WERI-Rb-1 (cell line): ENCODE measurements around the gene DDR1.
"Not testable (repeated sequence)": the region's sequence is repeated elsewhere in the genome, so short reads cannot be mapped to it uniquely, and the experiment has no call there.

Experiments used
- DNase-seq: peaks from one replicate; pipeline ENCODE4 v3.0.0-alpha.2; 2020
- H3K27ac ChIP-seq: fragments of 250-450 bp; sonication (Bioruptor Pico); 2 replicates; pipeline ENCODE4 v1.5.1; 2020; ENCODE audit warnings: mild to moderate bottlenecking, moderate library complexity
- H3K27me3 ChIP-seq: fragments of 250-450 bp; sonication (Bioruptor Pico); 2 replicates; pipeline ENCODE4 v1.5.1; 2021; ENCODE audit warnings: mild to moderate bottlenecking, low read depth, moderate library complexity; ENCODE audit not compliant: insufficient read depth, severe bottlenecking
- H3K36me3 ChIP-seq: fragments of 250-450 bp; sonication (Bioruptor Pico); 2 replicates; pipeline ENCODE4 v1.5.1; 2020; ENCODE audit warnings: mild to moderate bottlenecking, moderate library complexity
- H3K4me3 ChIP-seq: 2 replicates; pipeline ENCODE4 v1.5.1; 2011; ENCODE audit warnings: low read depth, mild to moderate bottlenecking, control low read depth, low read length
- H3K9me3 ChIP-seq: fragments of 250-450 bp; sonication (Bioruptor Pico); 2 replicates; pipeline ENCODE4 v1.5.1; 2021; ENCODE audit warnings: mild to moderate bottlenecking, moderate library complexity; ENCODE audit not compliant: severe bottlenecking
- TF ChIP-seq, protein P1 (sequence below): IDR thresholded peaks from 2 replicates; pipeline ENCODE4 v1.5.1; 2011; ENCODE audit warnings: low read depth, mild to moderate bottlenecking, control low read depth, inconsistent platforms, low read length

The DDR1 gene

DNA sequence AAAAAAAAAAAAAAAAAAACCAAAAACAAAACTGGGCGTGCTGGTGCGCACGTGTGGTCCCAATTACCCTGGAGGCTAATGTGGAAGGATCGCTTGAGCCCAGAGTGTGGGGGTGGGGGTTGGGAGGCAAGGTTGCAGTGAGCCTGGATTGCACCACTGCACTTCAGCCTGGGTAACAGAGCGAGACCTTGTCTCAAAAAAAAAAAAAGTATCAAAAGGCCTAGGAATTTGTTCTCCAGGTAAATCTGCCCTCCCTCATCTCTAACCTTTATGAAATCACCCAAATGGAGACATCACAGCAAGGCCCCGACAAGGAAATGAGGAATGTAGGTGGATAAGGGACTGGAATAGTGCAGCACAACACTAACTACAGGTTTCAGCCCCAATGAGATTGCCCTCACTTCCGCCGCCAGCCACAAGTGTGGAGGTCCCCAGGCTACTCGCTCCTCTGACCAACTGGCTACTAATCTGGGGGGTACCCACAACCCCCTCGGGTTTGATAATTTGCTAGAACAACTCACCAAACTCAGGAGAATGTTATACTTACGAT, 36.8 kb upstream of the DDR1 start:
- Histone ChIP-seq H3K4me3 (no peak overlapping the region), H3K27ac (no peak overlapping the region), H3K36me3 (no peaks in the 10 kb centered on the region), H3K27me3 (no peaks in the 10 kb centered on the region), H3K9me3 (peaks cover 26% of the 10 kb centered on the region)
- no peak for DNase-seq
- TF ChIP-seq, protein P1, sequence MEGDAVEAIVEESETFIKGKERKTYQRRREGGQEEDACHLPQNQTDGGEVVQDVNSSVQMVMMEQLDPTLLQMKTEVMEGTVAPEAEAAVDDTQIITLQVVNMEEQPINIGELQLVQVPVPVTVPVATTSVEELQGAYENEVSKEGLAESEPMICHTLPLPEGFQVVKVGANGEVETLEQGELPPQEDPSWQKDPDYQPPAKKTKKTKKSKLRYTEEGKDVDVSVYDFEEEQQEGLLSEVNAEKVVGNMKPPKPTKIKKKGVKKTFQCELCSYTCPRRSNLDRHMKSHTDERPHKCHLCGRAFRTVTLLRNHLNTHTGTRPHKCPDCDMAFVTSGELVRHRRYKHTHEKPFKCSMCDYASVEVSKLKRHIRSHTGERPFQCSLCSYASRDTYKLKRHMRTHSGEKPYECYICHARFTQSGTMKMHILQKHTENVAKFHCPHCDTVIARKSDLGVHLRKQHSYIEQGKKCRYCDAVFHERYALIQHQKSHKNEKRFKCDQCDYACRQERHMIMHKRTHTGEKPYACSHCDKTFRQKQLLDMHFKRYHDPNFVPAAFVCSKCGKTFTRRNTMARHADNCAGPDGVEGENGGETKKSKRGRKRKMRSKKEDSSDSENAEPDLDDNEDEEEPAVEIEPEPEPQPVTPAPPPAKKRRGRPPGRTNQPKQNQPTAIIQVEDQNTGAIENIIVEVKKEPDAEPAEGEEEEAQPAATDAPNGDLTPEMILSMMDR, result no peak

DNA sequence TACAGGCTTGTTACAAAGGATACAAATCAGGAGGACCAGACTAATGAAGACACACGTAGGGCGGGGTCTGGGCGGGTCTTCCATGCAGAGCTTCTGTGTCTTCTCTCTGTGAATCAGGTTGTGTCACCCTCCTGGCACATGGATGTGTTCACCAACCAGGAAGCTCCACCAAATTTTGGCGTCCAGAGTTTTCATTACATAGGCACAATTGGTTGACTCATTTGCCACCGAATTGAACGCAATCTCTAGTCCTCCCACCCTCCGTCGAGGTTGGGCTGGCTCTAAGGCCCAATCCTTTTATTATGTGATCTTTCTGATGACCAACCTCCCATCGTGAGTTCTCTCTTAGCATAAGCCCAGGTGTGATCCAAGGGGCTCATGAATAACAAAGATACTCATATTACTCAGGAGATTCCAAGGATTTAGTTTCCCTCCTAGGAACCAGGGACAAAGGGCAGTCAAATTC, 36.3 kb upstream of the DDR1 start:
- TF ChIP-seq, protein P1, result no peak
- H3K4me3 ChIP-seq, result no peak overlapping the region

DNA sequence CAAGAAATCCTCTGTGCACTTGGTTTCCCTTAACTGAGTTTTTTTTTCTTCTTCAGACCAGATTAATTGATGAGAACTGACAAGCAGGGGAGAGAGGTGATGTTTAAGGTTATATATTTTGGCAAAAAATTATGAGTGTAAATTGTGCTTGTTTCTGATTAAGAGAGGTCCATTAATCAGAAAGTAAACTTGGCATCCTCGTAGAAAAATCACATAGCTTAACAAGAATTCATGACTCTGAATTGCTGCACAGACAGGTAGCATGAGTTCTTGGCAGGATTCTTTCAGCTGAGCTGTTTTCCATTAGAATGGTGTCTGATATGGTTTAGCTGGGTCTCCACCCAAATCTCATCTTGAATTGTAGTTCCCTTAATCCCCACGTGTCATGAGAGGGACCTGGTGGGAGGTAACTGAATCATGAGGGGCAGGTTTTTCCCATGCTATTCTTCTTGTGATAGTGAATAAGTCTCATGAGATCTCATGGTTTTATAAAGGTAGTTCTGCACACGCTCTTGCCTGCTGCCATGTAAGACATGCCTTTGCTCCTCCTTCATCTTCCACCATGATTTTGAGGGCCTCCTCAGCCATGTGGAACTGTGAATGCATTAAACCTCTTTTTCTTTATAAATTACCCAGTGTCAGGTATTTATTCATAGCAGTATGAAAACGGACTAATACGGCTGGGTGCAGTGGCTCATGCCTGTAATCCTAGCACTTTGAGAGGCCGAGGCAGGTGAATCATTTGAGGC, 34.2 kb upstream of the DDR1 start:
- Histone ChIP-seq H3K36me3 (no peaks in the 10 kb centered on the region), H3K4me3 (no peak overlapping the region), H3K27me3 (no peaks in the 10 kb centered on the region), H3K27ac (no peak overlapping the region), H3K9me3 (peaks cover 27% of the 10 kb centered on the region)
- DNase-seq, result no peak
- TF ChIP-seq, protein P1, result no peak

More for the DNA sequence above, 36.3 kb upstream of the DDR1 start:
- H3K27ac ChIP-seq, result no peak overlapping the region
- H3K27me3 ChIP-seq, result no peaks in the 10 kb centered on the region
- H3K9me3 ChIP-seq, result peaks cover 27% of the 10 kb centered on the region
- H3K36me3 ChIP-seq, result no peaks in the 10 kb centered on the region
- no peak for DNase-seq

DNA sequence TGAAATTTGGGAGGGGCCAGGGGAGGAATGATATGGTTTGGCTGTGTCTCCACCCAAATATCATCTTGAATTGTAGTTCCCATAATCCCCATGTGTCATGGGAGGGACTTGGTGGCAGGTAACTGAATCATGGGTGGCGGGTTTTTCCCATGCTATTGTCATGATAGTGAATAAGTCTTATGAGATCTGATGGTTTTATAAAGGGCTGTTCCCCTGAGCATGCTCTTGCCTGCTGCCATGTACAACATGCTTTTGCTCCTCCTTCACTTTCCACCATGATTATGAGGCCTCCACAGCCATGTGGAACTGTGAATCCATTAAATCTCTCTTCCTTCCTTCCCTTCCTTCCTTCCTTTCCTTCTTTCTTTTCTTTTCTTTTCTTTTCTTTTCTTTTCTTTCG, 31.9 kb upstream of the DDR1 start:
- not testable (repeated sequence) for H3K27me3 ChIP-seq, H3K36me3 ChIP-seq, H3K4me3 ChIP-seq, H3K27ac ChIP-seq, DNase-seq
- H3K9me3 ChIP-seq, result peaks cover 27% of the 10 kb centered on the region

DNA sequence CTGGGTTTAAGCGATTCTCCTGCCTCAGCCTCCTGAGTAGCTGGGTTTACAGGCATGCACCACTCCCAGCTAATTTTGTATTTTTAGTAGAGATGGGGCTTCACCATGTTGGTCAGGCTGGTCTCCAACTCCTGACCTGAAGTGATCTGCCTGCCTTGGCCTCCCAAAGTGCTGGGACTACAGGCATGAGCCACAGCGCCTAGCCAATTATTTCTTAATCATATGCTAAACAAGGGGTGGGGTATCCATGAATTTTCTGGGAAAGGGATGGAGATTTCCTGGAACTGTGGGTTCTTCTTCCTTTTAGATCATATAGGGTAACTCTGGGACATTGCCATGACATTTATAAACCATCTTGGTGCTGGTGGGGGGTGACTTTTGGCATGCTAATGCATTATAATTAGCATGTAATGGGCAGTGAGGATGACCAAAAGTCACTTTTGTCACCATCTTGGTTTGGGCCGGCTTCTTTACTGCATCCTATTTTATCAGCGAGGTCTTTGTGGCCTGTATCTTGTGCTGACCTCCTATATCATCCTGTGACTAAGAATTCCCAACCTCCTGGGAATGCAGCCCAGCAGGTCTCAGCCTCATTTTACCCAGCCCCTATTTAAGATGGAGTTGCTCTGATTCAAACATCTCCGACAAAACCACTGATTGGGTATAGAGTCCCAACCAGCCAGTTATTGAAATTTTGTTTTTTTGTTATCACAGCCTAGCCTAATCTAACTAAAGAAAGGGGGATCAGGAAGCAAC, 29.9 kb upstream of the DDR1 start:
- H3K9me3 ChIP-seq, result peaks cover 33% of the 10 kb centered on the region
- TF ChIP-seq, protein P1, result no peak
- DNase-seq, result no peak
- no peak overlapping the region for H3K4me3 ChIP-seq
- no peaks in the 10 kb centered on the region for H3K27me3 ChIP-seq
- H3K36me3 ChIP-seq, result no peaks in the 10 kb centered on the region
- H3K27ac ChIP-seq, result no peak overlapping the region

DNA sequence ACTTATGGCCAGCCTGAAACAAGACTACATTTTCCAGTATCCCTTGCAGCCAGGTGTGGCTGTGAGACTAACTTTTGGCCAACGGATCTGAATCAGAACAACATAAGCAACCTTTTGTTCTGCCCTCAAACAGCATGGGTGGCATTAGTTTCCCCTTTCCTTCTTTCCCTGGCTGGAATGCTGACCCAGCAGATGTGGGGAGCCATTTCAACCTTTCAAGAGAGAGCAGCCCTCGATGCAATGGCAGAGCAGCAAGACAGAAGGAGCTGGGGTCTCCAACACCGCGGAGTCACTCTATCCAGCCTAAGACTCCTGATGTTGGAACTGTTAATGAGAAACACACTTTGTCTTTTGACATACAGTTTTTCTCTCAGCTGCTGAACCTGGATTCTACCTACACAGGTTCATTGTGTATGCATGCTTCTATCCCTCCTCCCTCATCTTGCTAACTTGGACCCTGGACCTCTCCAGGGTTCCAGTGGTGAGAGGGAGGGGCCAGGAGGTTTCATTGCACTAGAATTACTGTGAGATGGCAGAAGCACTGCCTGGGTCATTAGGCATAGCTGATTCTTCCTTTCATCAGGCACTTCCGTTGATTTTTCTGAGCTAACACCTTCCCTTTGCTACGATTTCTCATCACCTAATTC, 28.8 kb upstream of the DDR1 start:
- TF ChIP-seq, protein P1, result no peak
- DNase-seq, result no peak
- Histone ChIP-seq H3K27ac (no peak overlapping the region), H3K27me3 (no peaks in the 10 kb centered on the region), H3K36me3 (no peaks in the 10 kb centered on the region), H3K4me3 (no peak overlapping the region), H3K9me3 (peaks cover 37% of the 10 kb centered on the region)
